Measurements from ENCODE around the gene CCDC144A. TPM values are rescaled to one million over a fixed set of nuclear protein-coding genes. Genes with fewer than 3 reads are reported as not detected.
A peak's percentile ranks its signal among the peaks of the same experiment; 100 is the strongest.
"Not testable (repeated sequence)": the region's sequence is repeated elsewhere in the genome, so short reads cannot be mapped to it uniquely, and the experiment has no call there.

The CCDC144A gene, protein sequence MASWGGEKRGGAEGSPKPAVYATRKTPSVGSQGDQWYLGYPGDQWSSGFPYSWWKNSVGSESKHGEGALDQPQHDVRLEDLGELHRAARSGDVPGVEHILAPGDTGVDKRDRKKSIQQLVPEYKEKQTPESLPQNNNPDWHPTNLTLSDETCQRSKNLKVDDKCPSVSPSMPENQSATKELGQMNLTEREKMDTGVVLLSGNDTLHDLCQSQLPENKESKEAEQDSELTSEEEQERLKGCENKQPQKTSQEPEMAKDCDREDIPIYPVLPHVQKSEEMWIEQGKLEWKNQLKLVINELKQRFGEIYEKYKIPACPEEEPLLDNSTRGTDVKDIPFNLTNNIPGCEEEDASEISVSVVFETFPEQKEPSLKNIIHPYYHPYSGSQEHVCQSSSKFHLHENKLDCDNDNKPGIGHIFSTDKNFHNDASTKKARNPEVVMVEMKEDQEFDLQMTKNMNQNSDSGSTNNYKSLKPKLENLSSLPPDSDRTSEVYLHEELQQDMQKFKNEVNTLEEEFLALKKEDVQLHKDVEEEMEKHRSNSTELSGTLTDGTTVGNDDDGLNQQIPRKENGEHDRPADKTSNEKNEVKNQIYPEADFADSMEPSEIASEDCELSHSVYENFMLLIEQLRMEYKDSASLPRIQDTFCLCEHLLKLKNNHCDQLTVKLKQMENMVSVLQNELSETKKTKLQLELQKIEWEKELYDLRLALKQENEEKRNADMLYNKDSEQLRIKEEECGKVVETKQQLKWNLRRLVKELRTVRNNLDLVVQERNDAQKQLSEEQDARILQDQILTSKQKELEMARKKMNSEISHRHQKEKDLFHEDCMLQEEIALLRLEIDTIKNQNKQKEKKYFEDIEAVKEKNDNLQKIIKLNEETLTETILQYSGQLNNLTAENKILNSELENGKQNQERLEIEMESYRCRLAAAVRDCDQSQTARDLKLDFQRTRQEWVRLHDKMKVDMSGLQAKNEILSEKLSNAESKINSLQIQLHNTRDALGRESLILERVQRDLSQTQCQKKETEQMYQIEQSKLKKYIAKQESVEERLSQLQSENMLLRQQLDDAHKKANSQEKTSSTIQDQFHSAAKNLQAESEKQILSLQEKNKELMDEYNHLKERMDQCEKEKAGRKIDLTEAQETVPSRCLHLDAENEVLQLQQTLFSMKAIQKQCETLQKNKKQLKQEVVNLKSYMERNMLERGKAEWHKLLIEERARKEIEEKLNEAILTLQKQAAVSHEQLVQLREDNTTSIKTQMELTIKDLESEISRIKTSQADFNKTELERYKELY (N-terminal part only)
- total RNA-seq = 4.4 TPM

DNA sequence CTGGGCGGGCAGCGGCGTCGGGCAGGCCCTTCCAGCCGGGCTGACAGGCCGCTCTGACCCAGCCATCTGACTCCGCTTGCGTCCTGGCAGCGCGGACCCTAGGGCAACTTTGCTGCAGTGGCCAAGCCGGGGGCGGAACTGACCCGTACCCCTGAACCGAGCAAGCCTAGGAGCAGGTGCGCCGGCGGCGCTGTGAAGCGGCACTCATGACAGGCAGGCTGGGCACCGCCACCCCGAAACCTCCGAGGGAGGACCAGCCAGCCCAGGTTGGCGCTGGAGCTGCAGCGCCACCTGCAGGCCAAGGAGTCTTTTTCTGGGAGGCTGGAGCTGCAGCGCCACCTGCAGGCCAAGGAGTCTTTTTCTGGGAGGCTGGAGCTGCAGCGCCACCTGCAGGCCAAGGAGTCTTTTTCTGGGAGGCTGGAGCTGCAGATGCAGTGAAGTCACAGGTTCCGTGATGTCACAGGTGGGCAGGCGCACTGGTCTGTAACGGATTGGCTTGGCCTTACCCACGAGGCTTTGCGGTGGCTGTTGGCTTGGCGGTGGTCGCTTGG, at the start of gene CCDC144A:
Gene CCDC144A (plus strand): TSS at position 511 of the 551 bp plus-strand sequence. CDS start 160 bp downstream, outside the sequence.
- not testable (repeated sequence) for DNase-seq

DNA sequence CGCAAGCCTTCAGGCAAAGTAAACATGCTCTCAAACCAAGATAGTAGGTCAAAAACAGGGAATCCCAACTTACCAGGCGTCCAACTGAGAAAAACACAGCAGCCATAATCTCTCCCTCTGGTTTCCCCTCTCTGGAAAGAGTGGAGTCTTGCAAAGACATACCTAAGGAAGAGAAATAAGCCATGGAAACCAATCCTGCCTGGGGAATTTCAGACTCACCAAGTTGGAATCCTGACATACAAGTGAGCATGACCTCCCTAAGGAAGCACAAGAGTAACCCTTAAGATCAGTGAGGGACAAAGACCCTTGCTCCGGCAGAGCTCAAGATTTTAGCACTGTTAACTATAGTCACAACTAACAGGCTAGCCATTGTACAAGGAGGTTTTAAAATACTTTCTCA, 40.5 kb upstream of the CCDC144A start:
- DNase-seq = no peak

DNA sequence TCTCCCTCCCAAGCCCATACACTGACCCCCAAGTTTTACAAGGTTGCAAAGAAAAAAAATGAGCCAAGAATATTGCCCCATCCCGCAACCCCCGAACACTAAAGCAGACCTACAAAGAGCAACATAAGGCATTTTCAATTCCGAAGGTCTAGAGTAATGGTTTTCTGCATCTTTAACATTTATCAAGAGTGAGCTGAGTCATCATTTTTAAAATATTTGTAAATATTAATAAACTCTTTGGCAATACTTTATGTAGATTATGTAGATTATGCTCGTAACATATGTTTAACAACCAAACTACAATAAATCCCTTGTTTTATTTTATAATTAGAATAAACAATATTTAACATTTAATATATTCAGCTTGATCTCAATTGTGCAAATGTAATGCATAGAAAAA, 37.8 kb upstream of the CCDC144A start:
- DNase-seq = no peak

DNA sequence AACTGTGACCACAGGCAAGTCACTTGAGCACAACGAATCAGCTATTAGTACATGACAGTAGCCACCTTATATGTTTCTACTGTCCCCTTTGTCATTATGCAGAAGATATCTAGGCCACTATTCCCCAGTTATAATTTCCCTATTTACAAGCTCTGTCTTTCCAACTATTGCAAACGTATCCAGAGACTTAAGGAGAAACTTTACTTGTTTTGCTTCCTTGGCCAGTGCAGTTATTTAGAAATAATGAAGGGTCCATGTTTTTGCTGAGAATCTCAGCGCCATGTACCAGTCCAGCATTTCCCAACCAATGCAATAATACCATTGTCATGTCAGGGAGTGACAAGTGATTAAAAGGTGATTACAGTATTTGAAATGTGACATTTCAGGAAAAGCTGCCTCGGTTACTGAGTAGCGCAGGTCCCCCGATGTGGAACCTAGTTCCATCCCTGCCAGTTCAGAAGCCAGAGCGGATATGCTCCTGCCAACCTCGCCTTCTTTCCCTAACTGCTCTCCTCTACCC, 37.1 kb upstream of the CCDC144A start:
- DNase-seq = no peak

DNA sequence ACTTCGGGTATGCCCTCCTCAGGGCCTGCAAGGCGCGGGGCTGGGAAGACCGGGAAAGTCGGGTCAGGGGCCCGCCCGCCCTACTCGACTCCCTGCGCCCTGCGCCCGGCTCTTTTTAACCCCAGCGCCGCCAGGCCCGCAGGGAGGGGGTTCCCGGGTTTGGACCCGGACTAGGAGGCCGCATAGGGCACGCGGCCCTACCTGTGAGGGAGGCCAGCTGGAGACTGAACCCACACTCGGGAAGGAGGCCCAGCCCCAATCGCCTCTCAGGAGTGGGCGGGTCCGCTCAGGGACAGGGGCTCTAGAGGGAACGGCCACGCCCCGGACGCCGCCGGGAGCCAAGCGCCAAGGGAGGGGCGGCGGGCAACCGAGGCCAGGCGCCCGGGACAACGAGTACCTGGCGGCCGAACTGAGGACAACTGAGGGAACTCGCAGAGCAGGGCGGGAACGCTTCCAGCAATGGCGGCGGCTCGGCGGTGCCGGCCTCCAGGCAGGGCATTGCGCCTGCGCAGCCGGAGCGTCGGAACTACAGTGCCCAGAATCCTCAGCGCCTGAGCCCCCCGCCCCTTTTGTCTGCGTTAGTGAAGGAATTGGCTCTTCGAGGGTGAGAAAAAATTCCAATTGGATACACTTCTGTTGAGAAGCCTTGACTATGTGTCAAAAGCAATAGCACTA, 36.5 kb upstream of the CCDC144A start, which contains the start of gene ZNF624:
Gene ZNF624 (minus strand): TSS at position 484 of the 675 bp plus-strand sequence.
- DNase-seq = peak; percentile 78

DNA sequence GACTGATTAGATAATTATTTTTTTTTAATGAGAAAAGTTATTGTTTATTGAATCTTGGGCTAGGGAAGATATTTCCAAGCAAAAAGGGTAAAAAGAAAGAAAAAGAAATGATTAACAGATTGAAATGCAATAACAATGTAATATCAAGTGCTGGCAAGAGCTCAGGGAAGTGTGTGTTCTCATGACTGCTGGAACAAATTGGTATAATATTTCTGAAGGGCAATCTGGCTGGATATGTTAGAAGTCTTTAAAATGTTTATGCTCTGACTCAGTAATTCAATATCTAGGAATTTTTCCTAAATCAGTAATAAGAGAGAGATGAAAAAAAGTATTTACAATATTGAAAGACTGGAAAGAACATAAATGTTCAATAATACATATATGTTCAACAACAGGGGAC, 28.8 kb upstream of the CCDC144A start:
- no peak for DNase-seq

DNA sequence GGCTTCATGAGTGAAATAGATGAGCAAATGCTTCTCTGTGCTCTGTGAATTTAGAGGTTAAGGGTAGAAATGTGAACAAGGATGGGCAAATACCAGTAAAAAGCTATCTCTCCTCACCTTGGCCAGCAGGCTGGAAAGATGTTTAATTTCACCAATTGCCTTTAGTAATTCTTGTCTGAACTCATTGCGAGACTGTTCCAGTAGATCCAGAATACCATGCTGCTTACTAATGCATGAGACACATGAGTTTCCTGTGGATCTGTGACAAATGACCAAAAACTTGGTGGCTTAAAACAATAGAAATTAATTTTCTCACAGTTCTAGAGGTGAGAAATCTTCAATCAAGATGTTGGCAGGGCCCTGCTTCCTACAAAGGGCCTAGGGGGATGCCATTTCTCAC, 27.1 kb upstream of the CCDC144A start:
- DNase-seq = no peak

DNA sequence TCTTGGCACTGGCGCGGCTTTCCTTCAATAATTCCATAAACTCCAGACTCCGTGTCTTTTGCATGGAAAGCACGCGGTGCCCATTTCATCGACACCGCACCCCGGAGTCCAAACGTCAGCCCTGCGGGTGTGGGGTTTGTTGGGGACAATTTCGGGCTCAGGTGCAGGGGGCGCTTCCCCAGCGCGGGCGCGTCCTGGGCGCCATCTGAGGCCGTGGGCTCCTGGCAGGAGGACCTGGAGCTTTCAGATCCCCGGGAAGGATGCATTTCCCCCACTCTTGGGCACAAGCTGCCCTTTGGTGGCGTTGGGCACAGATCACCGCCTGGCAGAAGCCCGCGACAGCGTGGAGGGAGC, 23.5 kb upstream of the CCDC144A start:
- not testable (repeated sequence) for DNase-seq

DNA sequence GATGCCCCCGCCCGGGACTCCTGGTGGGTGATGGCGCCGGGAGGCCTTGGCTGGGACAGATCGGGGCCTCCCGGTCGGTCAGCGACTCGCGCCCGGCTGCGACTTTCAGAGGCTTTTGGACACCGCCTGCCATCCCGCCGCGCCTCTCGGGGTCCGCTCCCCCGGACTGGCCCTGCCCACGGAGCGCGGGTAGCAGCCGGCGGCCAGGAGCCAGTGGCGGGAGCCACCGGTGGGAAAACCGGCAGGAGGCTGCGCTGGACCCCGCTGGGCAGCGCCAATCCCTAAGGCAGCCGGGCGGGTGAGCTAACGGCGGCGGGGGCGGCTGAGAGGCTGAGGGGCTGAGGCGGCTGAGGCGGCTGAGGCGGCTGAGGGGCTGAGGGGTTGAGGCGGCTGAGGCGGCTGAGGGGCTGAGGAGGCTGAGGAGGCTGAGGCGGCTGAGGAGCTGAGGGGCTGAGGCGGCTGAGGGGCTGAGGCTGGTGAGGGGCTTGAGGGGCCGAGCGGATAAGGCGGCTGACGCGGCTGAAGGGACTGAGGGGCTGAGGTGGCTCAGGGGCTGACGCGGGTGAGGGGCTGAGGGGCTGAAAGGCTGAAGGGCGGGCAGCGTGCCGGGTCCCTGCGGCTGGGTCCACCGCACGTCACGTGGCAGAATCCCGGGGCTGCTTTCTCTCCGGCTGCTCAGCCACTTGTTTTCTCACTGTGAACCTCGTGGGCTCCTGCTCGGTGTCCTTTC, 23.0 kb upstream of the CCDC144A start:
- peak; percentile 41 for DNase-seq

DNA sequence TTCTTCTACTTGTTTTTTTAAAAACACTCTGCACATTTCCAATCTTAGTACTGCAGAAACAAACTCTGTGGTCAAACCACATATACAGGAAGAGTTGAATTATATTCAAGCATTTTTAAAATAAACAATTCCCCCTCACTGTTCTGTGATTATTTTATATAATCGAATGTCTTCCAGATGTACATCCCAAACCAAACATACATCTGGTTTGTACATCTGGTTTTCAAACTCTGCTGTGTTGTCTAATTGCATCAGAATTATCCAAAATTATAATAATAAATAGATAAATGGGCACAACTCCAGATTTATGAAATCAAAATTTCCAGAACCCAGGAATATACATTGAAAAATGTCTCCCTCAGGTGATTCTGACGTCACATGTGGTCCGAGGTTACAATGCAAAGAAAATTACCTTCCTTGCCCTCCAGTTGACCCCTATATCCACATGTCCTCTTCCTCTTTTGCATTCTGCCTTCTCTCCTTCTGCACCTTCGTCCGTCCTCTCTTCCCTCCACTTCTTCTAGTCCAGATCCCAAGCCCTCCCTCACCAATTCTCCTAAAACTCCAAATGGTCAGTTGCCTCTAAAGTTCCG, 13.3 kb upstream of the CCDC144A start:
- DNase-seq = no peak

DNA sequence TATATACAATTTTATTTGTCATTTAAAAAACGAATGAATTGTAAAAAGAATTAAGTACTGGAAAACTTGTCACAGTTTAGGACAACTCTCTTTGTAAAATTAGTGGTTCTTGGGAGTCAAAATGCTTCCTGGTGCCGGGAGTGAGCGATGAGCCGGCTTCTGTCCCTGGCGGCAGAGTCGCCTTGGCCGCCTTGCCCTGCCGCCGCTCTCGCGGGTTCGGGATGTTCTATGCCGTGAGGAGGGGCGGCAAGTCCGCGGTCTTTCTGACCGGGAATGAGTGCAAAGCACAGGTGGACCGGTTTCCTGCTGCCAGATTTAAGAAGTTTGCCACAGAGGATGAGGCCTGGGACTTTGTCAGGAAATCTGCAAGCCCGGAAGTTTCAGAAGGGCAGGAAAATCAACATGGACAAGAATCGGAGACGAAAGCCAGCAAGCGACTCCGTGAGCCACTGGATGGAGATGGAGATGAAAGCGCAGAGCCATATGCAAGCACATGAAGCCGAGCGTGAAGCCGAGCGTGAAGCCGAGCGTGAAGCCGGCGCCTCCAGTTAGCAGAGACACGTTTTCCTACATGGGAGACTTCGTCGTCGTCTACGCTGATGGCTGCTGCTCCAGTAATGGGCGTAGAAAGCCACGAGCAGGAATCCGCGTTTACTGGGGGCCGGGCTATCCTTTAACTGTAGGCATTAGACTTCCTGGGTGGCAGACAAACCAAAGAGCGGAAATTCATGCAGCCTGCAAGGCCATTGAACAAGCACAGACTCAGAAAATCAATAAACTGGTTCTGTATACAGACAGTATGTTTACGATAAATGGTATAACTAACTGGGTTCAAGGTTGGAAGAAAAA, 6.5 kb upstream of the CCDC144A start:
- not testable (repeated sequence) for DNase-seq

DNA sequence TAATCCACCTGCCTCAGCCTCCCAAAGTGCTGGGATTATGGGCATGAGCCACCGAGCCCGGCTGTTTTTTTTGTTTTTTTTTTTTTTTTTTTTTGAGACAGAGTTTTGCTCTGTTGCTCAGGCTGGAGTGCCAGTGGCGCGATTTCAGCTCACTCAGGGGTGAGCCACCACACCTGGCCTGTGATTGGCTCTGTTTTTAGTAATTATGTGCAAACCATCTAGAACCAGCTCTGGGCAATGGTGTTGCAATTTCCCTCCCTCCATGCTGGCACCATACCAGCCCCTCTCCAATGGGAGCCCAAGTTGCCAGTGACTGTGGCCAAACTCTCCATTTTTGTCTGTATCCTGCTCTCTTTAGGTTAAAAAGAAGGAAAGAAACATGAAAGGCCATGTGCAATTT, 4.0 kb upstream of the CCDC144A start:
- not testable (repeated sequence) for DNase-seq

DNA sequence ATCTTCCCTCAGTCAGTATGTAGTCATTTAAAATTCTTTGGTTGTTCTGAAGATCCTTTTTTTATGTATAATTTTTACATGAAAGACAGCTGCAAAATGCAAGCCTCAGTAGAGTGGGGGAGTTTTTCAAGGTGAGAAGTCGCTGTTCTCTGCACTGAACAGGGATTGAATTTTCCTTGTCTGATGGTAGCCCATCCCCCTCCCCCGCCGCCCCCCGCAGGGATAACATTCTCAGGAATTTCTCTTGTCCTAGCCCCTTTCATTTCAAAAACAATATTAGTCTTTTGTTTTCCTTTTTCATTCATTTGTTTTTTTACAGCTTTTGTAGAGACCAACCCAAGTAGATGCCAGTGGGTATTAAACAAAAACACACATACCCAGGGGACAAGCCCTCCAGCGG, 2.9 kb upstream of the CCDC144A start:
- not testable (repeated sequence) for DNase-seq

DNA sequence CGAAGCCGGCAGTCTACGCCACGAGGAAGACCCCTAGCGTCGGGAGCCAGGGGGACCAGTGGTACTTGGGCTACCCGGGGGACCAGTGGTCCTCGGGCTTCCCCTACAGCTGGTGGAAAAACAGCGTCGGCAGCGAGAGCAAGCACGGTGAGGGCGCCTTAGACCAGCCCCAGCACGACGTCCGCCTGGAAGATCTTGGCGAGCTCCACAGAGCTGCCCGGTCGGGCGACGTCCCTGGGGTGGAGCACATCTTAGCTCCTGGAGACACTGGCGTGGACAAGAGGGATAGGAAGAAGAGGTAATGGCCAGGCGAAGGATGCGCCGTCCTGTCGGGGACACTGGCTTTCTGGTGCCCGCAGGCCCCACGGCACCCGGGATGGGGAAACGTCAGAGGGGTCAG, 406 bp downstream of the CCDC144A start:
- DNase-seq = not testable (repeated sequence)

DNA sequence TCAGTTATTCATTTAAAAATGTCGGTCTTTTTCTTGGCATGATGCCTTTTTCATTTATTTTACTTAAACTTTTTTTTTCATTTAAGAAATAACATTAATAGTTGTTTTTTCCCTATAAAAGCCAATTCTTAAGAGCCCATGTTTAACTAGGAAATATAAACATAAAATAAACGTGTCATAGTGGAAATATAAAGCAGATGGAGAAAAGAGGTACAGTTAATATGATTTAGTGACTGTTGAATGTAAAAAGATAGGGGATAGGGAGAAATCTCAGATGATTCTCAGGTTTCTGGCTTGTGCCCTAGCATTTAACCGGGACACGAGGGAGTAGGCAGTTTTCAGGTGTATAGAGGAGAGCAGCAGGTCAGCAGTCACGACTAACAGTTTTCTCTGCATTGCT, 7.6 kb downstream of the CCDC144A start:
- DNase-seq = not testable (repeated sequence)

DNA sequence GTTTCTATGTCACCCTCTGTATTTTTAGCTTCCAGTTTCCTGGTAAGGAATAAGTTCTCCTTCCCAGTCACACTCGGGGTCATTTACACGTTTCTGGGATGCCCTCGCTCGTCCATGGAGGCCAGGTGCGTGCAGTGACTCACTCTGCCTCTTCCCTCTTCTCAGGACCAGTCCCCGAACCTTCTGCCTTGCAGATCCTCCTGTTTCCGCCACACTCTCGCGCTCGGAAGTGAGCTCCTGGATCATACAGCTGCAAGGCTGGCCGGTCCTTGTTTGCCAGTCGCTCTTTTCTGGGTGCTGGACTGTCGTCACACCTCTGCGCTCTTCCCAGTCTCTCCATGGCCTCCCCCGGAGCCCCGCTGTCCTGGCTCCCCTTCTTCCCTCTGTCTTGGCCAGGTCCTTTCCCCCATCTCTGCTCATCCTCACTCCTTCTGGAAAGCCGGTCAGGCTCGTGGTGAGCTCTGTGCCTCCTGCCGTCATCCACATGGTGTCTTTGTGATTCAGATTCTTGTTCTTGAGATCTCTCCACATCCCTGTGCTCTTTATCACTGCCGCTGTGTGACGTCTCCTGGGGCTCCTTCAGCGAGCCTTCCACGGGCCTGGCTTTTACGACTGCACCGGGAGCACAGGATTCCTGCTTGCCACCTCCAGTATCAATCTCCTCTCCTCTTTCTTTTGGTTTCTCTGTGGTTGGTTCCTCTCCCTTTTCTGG, 55.6 kb downstream of the CCDC144A start:
- peak; percentile 13 for DNase-seq

DNA sequence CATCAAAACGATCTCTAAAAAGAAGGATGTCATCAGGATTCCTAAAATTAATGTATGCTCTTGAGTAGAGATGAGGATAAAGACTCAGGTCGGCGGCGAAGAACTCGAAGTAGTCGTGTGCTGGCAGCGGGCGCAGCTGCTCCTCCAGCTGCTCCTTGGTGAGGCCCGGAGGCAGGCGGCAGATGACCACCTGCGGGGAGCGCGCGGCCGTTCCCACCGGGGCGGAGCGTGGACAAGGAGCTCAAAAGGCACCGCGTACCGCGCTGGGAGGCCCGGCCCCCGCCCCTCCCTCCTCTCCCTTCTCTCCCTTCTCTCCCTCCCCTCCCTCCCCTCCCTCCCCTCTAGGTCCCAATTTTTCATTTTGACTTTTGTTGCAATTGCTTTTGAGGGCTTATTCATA, 56.5 kb downstream of the CCDC144A start:
- DNase-seq = not testable (repeated sequence)

DNA sequence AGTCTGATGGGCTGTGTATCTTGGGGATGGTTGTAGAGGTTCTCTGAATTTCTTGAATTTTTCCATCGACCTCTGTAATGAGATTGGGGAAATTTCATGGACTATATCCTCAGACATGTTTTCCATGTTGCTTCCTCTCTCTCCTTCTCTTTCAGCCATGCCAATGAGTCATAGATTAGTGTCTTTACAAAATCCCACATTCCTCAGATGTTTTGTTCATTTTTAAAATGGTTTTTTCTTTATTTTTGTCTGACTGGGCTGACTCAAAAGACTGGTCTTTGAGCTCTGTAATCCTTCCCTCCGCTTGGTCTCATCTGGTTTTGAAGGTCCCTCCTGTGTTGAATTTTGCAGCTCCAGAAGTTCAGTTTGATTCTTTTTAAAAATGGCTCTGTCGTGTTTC, 60.5 kb downstream of the CCDC144A start:
- DNase-seq = not testable (repeated sequence)
